SK-N-SH (cell line): ENCODE data around the gene BTG3. TPM values are rescaled to one million over a fixed set of nuclear protein-coding genes. Genes with fewer than 3 reads are reported as not detected.

Experiments
- CTCF ChIA-PET: fragments of 300-600, 350-600 bp; formaldehyde crosslinking; extraction: SDS; loops from one replicate; lab custom pipeline; 2021; lab: Yijun Ruan, JAX
- POLR2A ChIA-PET: fragments of 350-600 bp; sonication (Branson Sonifier 250); formaldehyde crosslinking; extraction: SDS; loops from one replicate; lab custom pipeline; 2020; ENCODE audit warnings: antibody characterized with exemption, inconsistent platforms; lab: Yijun Ruan, JAX
- DNase-seq: peaks from one replicate; pipeline ENCODE4 v3.0.0; 2012
- H2AFZ ChIP-seq: fragments of 200-600 bp; sonication (generic); 2 replicates; pipeline ENCODE4 v1.8.1; 2016; ENCODE audit warnings: antibody characterized with exemption, mild to moderate bottlenecking, low read depth
- H3F3A ChIP-seq: fragments of 200-600 bp; sonication (generic); replicated peaks from 2 replicates; pipeline ENCODE3; 2016; ENCODE audit warnings: antibody characterized with exemption, mild to moderate bottlenecking; ENCODE audit not compliant: insufficient read depth
- H3K27ac ChIP-seq, 2 experiments: fragments of 200-500 bp in 1 of 2; fragments of 200-600 bp in 1 of 2; sonication (Bioruptor generic) in 1 of 2; sonication (generic), shearing (Covaris generic) in 1 of 2; 2 replicates each; pipeline versions ENCODE4 v1.5.1 to v1.6.1; 2014 to 2016; ENCODE audit warnings: low read depth in 2 of 2, inconsistent platforms in 1 of 2, low read length in 1 of 2, mild to moderate bottlenecking in 1 of 2, mixed read lengths in 1 of 2
- H3K27me3 ChIP-seq: fragments of 200-600 bp; sonication (generic), shearing (Covaris generic); 2 replicates; pipeline ENCODE4 v1.6.1; 2016; ENCODE audit warnings: mixed run types; ENCODE audit not compliant: insufficient read depth
- H3K36me3 ChIP-seq, 2 experiments: fragments of 200-500 bp in 1 of 2; fragments of 200-600 bp in 1 of 2; sonication (Bioruptor generic) in 1 of 2; sonication (generic) in 1 of 2; replicated peaks in 1 of 2; 2 replicates each; pipeline versions ENCODE3 to v1.5.1; 2014 to 2016; ENCODE audit warnings: low read length in 1 of 2, mild to moderate bottlenecking in 1 of 2; ENCODE audit not compliant: insufficient read depth in 2 of 2, control insufficient read depth in 1 of 2
- H3K4me1 ChIP-seq, 2 experiments: fragments of 200-500 bp in 1 of 2; fragments of 200-600 bp in 1 of 2; sonication (Bioruptor generic) in 1 of 2; sonication (generic), shearing (Covaris generic) in 1 of 2; 2 replicates each; pipeline versions ENCODE4 v1.5.1 to v1.6.1; 2014 to 2016; ENCODE audit warnings: low read depth in 1 of 2, low read length in 1 of 2, mixed run types in 1 of 2; ENCODE audit not compliant: insufficient read depth in 2 of 2, control insufficient read depth in 1 of 2
- H3K4me2 ChIP-seq: fragments of 200-600 bp; sonication (generic), shearing (Covaris generic); 2 replicates; pipeline ENCODE4 v1.6.1; 2017; ENCODE audit warnings: mixed run types
- H3K4me3 ChIP-seq, 2 experiments: fragments of 200-500 bp in 1 of 2; fragments of 200-600 bp in 1 of 2; sonication (Bioruptor generic) in 1 of 2; sonication (generic), shearing (Covaris generic) in 1 of 2; 2 replicates each; pipeline versions ENCODE4 v1.5.1 to v1.8.1; 2014 to 2016; ENCODE audit warnings: low read depth in 2 of 2, inconsistent platforms in 1 of 2, low read length in 1 of 2, mild to moderate bottlenecking in 1 of 2, mixed read lengths in 1 of 2, moderate library complexity in 1 of 2
- H3K79me2 ChIP-seq: fragments of 200-600 bp; sonication (generic); 2 replicates; pipeline ENCODE4 v1.8.1; 2017; ENCODE audit warnings: mild to moderate bottlenecking; ENCODE audit not compliant: insufficient read depth
- H3K9ac ChIP-seq: fragments of 200-600 bp; sonication (generic); 2 replicates; pipeline ENCODE4 v1.6.1; 2017; ENCODE audit warnings: mixed run types
- H3K9me2 ChIP-seq: fragments of 200-600 bp; sonication (generic); 2 replicates; pipeline ENCODE4 v1.6.1; 2017; ENCODE audit warnings: mixed run types
- H3K9me3 ChIP-seq: fragments of 200-600 bp; sonication (generic); 2 replicates; pipeline ENCODE4 v1.6.1; 2017; ENCODE audit warnings: mixed run types, mild to moderate bottlenecking, moderate library complexity
- H4K20me1 ChIP-seq: fragments of 200-600 bp; sonication (generic); 2 replicates; pipeline ENCODE4 v1.6.1; 2017; ENCODE audit warnings: mild to moderate bottlenecking, mixed run types; ENCODE audit not compliant: insufficient read depth
- CHD2 ChIP-seq: fragments of 150-350 bp; IDR thresholded peaks from 2 replicates; pipeline ENCODE4 v1.6.1; 2018; ENCODE audit warnings: low read length; ENCODE audit not compliant: partially characterized antibody
- CTCF ChIP-seq: fragments of 200-600 bp; sonication (generic); IDR thresholded peaks from 2 replicates; pipeline ENCODE4 v1.6.1; 2017; ENCODE audit warnings: antibody characterized with exemption, mild to moderate bottlenecking, moderate library complexity
- ELF1 ChIP-seq: IDR thresholded peaks from 2 replicates; pipeline ENCODE4 v1.4.0; 2012
- EZH2phosphoT487 ChIP-seq: fragments of 200-600 bp; sonication (generic); IDR thresholded peaks from 2 replicates; pipeline ENCODE4 v1.6.1; 2017; ENCODE audit warnings: low read depth, mixed run types, mild to moderate bottlenecking, antibody characterized with exemption, moderate library complexity, borderline replicate concordance
- FOSL2 ChIP-seq: IDR thresholded peaks from 2 replicates; pipeline ENCODE4 v1.4.0; 2012; ENCODE audit warnings: low read depth, mild to moderate bottlenecking, moderate library complexity, borderline replicate concordance
- FOXJ3 ChIP-seq: sonication (generic); formaldehyde crosslinking; IDR thresholded peaks from 2 replicates; pipeline ENCODE4 v1.5.1; 2020; ENCODE audit warnings: mild to moderate bottlenecking, missing genetic modification reagents
- GABPA ChIP-seq: IDR thresholded peaks from 2 replicates; pipeline ENCODE4 v1.4.0; 2012; ENCODE audit warnings: low read depth, mild to moderate bottlenecking
- GATA2 ChIP-seq: sonication (generic); formaldehyde crosslinking; IDR thresholded peaks from 2 replicates; pipeline ENCODE4 v1.5.0; 2020; ENCODE audit warnings: mild to moderate bottlenecking, missing genetic modification reagents
- IRF3 ChIP-seq: fragments of 150-350 bp; IDR thresholded peaks from 2 replicates; pipeline ENCODE4 v1.6.1; 2016; ENCODE audit warnings: mild to moderate bottlenecking, low read depth, low read length
- JUND ChIP-seq: IDR thresholded peaks from 2 replicates; pipeline ENCODE4 v1.4.0; 2012
- NRF1 ChIP-seq: IDR thresholded peaks from 2 replicates; pipeline ENCODE4 v1.6.1; 2012; ENCODE audit warnings: low read depth, mild to moderate bottlenecking, low read length
- PBX3 ChIP-seq: IDR thresholded peaks from 2 replicates; pipeline ENCODE4; 2012
- POLR2AphosphoS5 ChIP-seq: IDR thresholded peaks from 2 replicates; pipeline ENCODE4 v1.6.1; 2012; ENCODE audit warnings: low read depth, low read length
- RCOR1 ChIP-seq: fragments of 150-350 bp; IDR thresholded peaks from 2 replicates; pipeline ENCODE4 v1.6.1; 2017; ENCODE audit warnings: antibody characterized with exemption, low read length
- RFX5 ChIP-seq: IDR thresholded peaks from 2 replicates; pipeline ENCODE4 v1.6.1; 2012; ENCODE audit warnings: mild to moderate bottlenecking, improper control_type of control experiment, low read length
- RXRA ChIP-seq: IDR thresholded peaks from 2 replicates; pipeline ENCODE4 v1.4.0; 2012; ENCODE audit warnings: low read depth, mild to moderate bottlenecking, borderline replicate concordance
- SMC3 ChIP-seq: IDR thresholded peaks from 2 replicates; pipeline ENCODE4 v1.6.1; 2012; ENCODE audit warnings: low read depth, low read length, improper control_type of control experiment
- TAF1 ChIP-seq: IDR thresholded peaks from 2 replicates; pipeline ENCODE4 v1.6.1; 2012; ENCODE audit warnings: low read depth, mild to moderate bottlenecking, low read length, moderate library complexity, borderline replicate concordance
- TCF12 ChIP-seq: IDR thresholded peaks from 2 replicates; pipeline ENCODE4 v1.4.0; 2012
- TEAD4 ChIP-seq: IDR thresholded peaks from 2 replicates; pipeline ENCODE4 v1.4.0; 2012; ENCODE audit warnings: mild to moderate bottlenecking, borderline replicate concordance; ENCODE audit not compliant: insufficient read depth
- USF1 ChIP-seq: IDR thresholded peaks from 2 replicates; pipeline ENCODE4 v1.4.0; 2012; ENCODE audit warnings: low read depth, borderline replicate concordance
- USF2 ChIP-seq: fragments of 150-350 bp; IDR thresholded peaks from 2 replicates; pipeline ENCODE4 v1.6.1; 2017; ENCODE audit warnings: antibody characterized with exemption, low read length, low read depth, borderline replicate concordance
- YY1 ChIP-seq: IDR thresholded peaks from 2 replicates; pipeline ENCODE4 v1.4.0; 2012; ENCODE audit warnings: low read depth, mild to moderate bottlenecking
- WGBS: methylation state at CpG from one replicate; pipeline ENCODE4 v1.1.6; 2017; ENCODE audit warnings: low lambda C conversion rate; 5-methylcytosine and 5-hydroxymethylcytosine counted together
- polyA plus RNA-seq, 3 experiments: library from polyadenylated mRNA; depleted of rRNA; stranded (reverse); fragments of >200 nt; gene quantifications; 2 replicates each; pipeline ENCODE4 v1.2.3, GENCODE V29; 2012
- TF ChIP-seq, protein P1 (sequence below): IDR thresholded peaks from 2 replicates; pipeline ENCODE4 v1.6.1; 2012; ENCODE audit warnings: mild to moderate bottlenecking, low read depth, low read length, moderate library complexity

Gene BTG3
- polyA plus RNA-seq, 1 of the 3 experiments (the other 2 are of a cell fraction) = 36.7 TPM

GRCh38 chr21:17554679-17555465 lies 57.8 kb downstream of the BTG3 start:
- Histone ChIP-seq H3K27me3 (no peaks in the 10 kb centered on the region), H3K9ac (no peak overlapping the region), H3K4me1 (peaks cover 0 to 13% of the 10 kb centered on the region in 2 experiments; a peak in 2 of 4 replicates), H3K27ac (peak overlapping the region in 1 of 2 experiments; percentile 81; a peak in 2 of 4 replicates), H3K9me3 (no peaks in the 10 kb centered on the region), H4K20me1 (no peaks in the 10 kb centered on the region), H3K4me2 (no peak overlapping the region), H3K36me3 (no peaks in the 10 kb centered on the region), H2AFZ (no peak overlapping the region), H3K9me2 (no peaks in the 10 kb centered on the region), H3K4me3 (no peak overlapping the region), H3F3A (no peaks in the 10 kb centered on the region), H3K79me2 (no peaks in the 10 kb centered on the region)
- CTCF ChIA-PET = interaction anchor here (0.7 to 2.1 kb wide), 25 partner anchors 10 to 167 kb away, joined by 3 to 42 read pairs (median 3); no protein-coding TSS in a partner anchor
- POLR2A ChIA-PET = interaction anchor here (1.1 kb wide), 1 partner anchor 41 kb away, joined by 4 read pairs; no protein-coding TSS in a partner anchor
- peak; percentile 61 for DNase-seq
- WGBS = 31% methylated on average over 6 of the region's 6 CpGs
- TF ChIP-seq, protein P1, sequence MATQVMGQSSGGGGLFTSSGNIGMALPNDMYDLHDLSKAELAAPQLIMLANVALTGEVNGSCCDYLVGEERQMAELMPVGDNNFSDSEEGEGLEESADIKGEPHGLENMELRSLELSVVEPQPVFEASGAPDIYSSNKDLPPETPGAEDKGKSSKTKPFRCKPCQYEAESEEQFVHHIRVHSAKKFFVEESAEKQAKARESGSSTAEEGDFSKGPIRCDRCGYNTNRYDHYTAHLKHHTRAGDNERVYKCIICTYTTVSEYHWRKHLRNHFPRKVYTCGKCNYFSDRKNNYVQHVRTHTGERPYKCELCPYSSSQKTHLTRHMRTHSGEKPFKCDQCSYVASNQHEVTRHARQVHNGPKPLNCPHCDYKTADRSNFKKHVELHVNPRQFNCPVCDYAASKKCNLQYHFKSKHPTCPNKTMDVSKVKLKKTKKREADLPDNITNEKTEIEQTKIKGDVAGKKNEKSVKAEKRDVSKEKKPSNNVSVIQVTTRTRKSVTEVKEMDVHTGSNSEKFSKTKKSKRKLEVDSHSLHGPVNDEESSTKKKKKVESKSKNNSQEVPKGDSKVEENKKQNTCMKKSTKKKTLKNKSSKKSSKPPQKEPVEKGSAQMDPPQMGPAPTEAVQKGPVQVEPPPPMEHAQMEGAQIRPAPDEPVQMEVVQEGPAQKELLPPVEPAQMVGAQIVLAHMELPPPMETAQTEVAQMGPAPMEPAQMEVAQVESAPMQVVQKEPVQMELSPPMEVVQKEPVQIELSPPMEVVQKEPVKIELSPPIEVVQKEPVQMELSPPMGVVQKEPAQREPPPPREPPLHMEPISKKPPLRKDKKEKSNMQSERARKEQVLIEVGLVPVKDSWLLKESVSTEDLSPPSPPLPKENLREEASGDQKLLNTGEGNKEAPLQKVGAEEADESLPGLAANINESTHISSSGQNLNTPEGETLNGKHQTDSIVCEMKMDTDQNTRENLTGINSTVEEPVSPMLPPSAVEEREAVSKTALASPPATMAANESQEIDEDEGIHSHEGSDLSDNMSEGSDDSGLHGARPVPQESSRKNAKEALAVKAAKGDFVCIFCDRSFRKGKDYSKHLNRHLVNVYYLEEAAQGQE = no peak
- TF ChIP-seq RXRA (no peak), SMC3 (peak; percentile 51), FOXJ3 (CRISPR knock-in tag) (no peak), GABPA (no peak), TEAD4 (no peak), ELF1 (no peak), CTCF (peak; percentile 61), PBX3 (peak; percentile 32; the same call in 1 of the 2 replicates), IRF3 (no peak), RFX5 (no peak), TAF1 (no peak), JUND (no peak), GATA2 (peak; percentile 91), USF1 (no peak), RCOR1 (peak; percentile 81), CHD2 (peak; percentile 66), NRF1 (no peak), FOSL2 (no peak), EZH2phosphoT487 (no peak), YY1 (no peak), TCF12 (no peak), POLR2AphosphoS5 (no peak), USF2 (no peak)
